CMK (cell line): Measurements from ENCODE around the gene KLF7.
"Not testable (repeated sequence)": the region's sequence is repeated elsewhere in the genome, so short reads cannot be mapped to it uniquely, and the experiment has no call there.

ENCODE experiments used
- DNase-seq: peaks from one replicate; pipeline ENCODE4 v3.0.0-alpha.2; 2010; ENCODE audit warnings: low read depth

KLF7 gene

GRCh38 chr2:207061181-207061580 is 104.6 kb downstream of the KLF7 start:
- DNase-seq: no peak

- no peak for DNase-seq
Observed at GRCh38 chr2:207055257-207055656, 110.5 kb downstream of the KLF7 start.

- no peak for DNase-seq
Observed at GRCh38 chr2:207054521-207054920, 111.2 kb downstream of the KLF7 start.

GRCh38 chr2:207051385-207051965 is 114.3 kb downstream of the KLF7 start:
- DNase-seq: no peak

- no peak for DNase-seq
Observed at GRCh38 chr2:207049122-207049521, 116.6 kb downstream of the KLF7 start.

GRCh38 chr2:207048416-207048815 is 117.3 kb downstream of the KLF7 start:
- DNase-seq: no peak

GRCh38 chr2:207046724-207047123 is 119.0 kb downstream of the KLF7 start:
- no peak for DNase-seq

GRCh38 chr2:207045531-207045930 is 120.2 kb downstream of the KLF7 start:
- DNase-seq: no peak

GRCh38 chr2:207044379-207045362 is 121.1 kb downstream of the KLF7 start:
- DNase-seq: no peak

- DNase-seq: no peak
Observed at GRCh38 chr2:207042841-207043240, 122.9 kb downstream of the KLF7 start.

- no peak for DNase-seq
Observed at GRCh38 chr2:207041786-207042554, 123.8 kb downstream of the KLF7 start.

GRCh38 chr2:207041279-207041678 is 124.5 kb downstream of the KLF7 start:
- DNase-seq: no peak

- no peak for DNase-seq
Observed at GRCh38 chr2:207040696-207041095, 125.1 kb downstream of the KLF7 start.

- DNase-seq: no peak
Observed at GRCh38 chr2:207039225-207039624, 126.5 kb downstream of the KLF7 start.

- no peak for DNase-seq
Observed at GRCh38 chr2:207038299-207038698, 127.4 kb downstream of the KLF7 start.

- no peak for DNase-seq
Observed at GRCh38 chr2:207037896-207038295, 127.9 kb downstream of the KLF7 start.

- DNase-seq: not testable (repeated sequence)
Observed at GRCh38 chr2:207037023-207037422, 128.7 kb downstream of the KLF7 start.

- no peak for DNase-seq
Observed at GRCh38 chr2:207035875-207036274, 129.9 kb downstream of the KLF7 start.

GRCh38 chr2:207032490-207032889 is 133.3 kb downstream of the KLF7 start:
- no peak for DNase-seq
